PC-3 (cell line): ENCODE results near the gene RALB. TPM values are rescaled to one million over a fixed set of nuclear protein-coding genes. Genes with fewer than 3 reads are reported as not detected.

ENCODE experiments used
- ATAC-seq: fragments of 200-7000 bp; cut with Tn5 transposase; 2 replicates; pipeline ENCODE4 v1.9.1; 2020; ENCODE audit warnings: mild to moderate bottlenecking, moderate library complexity
- BruUV-seq: library from RNA; stranded (reverse); fragments of 400-500 nt; replicated peaks from 2 replicates; lab custom pipeline; 2021; lab: Mats Ljungman, UMichigan
- CTCF ChIA-PET: fragments of 300-600 bp; sonication (Branson Sonifier 250); formaldehyde crosslinking; loops from one replicate; lab custom pipeline; 2022; ENCODE audit warnings: antibody characterized with exemption; lab: Charles Lee
- POLR2A ChIA-PET: fragments of 300-600 bp; sonication (Branson Sonifier 250); formaldehyde crosslinking; loops from one replicate; lab custom pipeline; 2022; ENCODE audit warnings: antibody characterized with exemption; ENCODE audit not compliant: unreplicated experiment; lab: Charles Lee
- DNase-seq: peaks from one replicate; pipeline ENCODE4 v3.0.0-alpha.2; 2015
- H2AFZ ChIP-seq: fragments of 300-600 bp; sonication (generic); 2 replicates; pipeline ENCODE4 v1.6.0; 2016; ENCODE audit warnings: antibody characterized with exemption, low read length
- H3F3A ChIP-seq: fragments of 300-600 bp; sonication (generic); one replicate; pipeline ENCODE4 v1.6.0; 2017; ENCODE audit warnings: antibody characterized with exemption, low read length, control low read depth, mild to moderate bottlenecking; ENCODE audit not compliant: unreplicated experiment
- H3K27ac ChIP-seq: fragments of 300-600 bp; sonication (generic); 2 replicates; pipeline ENCODE4 v1.5.1; 2016; ENCODE audit warnings: mild to moderate bottlenecking, low read length
- H3K27me3 ChIP-seq: fragments of 300-600 bp; sonication (generic); 2 replicates; pipeline ENCODE4 v1.6.1; 2016; ENCODE audit warnings: low read length, mixed read lengths
- H3K36me3 ChIP-seq: fragments of 300-600 bp; sonication (generic); 2 replicates; pipeline ENCODE4 v1.6.1; 2016; ENCODE audit warnings: low read depth, mixed run types, low read length, mixed read lengths
- H3K4me1 ChIP-seq: fragments of 300-600 bp; sonication (generic); 2 replicates; pipeline ENCODE4 v1.5.1; 2016; ENCODE audit warnings: low read length; ENCODE audit not compliant: insufficient read depth
- H3K4me2 ChIP-seq: fragments of 300-600 bp; sonication (generic); 2 replicates; pipeline ENCODE4 v1.6.0; 2016; ENCODE audit warnings: low read length
- H3K4me3 ChIP-seq: fragments of 300-600 bp; sonication (generic); 2 replicates; pipeline ENCODE4 v1.5.1; 2016; ENCODE audit warnings: mild to moderate bottlenecking, low read length, mixed read lengths
- H3K79me2 ChIP-seq: fragments of 300-600 bp; sonication (generic); 2 replicates; pipeline ENCODE4 v1.6.1; 2017; ENCODE audit warnings: low read length, mixed read lengths
- H3K9ac ChIP-seq: fragments of 300-600 bp; sonication (generic); 2 replicates; pipeline ENCODE4 v1.6.0; 2016; ENCODE audit warnings: mild to moderate bottlenecking, low read length
- H3K9me2 ChIP-seq: fragments of 300-600 bp; sonication (generic); replicated peaks from 2 replicates; pipeline ENCODE4 v1.6.1; 2016; ENCODE audit warnings: mixed run types, low read length, mixed read lengths
- H3K9me3 ChIP-seq: fragments of 300-600 bp; sonication (generic); 2 replicates; pipeline ENCODE4 v1.6.1; 2016; ENCODE audit warnings: low read length, mixed read lengths
- H4K20me1 ChIP-seq: fragments of 300-600 bp; sonication (generic); 2 replicates; pipeline ENCODE4 v1.6.1; 2016; ENCODE audit warnings: low read length, mixed read lengths
- CTCF ChIP-seq: fragments of 300-600 bp; sonication (generic); conservative IDR thresholded peaks from 2 replicates; pipeline ENCODE4 v1.5.1; 2017; ENCODE audit warnings: antibody characterized with exemption, low read depth, mild to moderate bottlenecking, low read length
- EZH2 ChIP-seq: fragments of 300-600 bp; sonication (generic); IDR thresholded peaks from one replicate; pipeline ENCODE4 v1.6.1; 2017; ENCODE audit warnings: antibody characterized with exemption, mild to moderate bottlenecking, low read length; ENCODE audit not compliant: unreplicated experiment
- EZH2phosphoT487 ChIP-seq: fragments of 300-600 bp; sonication (generic); IDR thresholded peaks from 2 replicates; pipeline ENCODE4 v1.6.1; 2018; ENCODE audit warnings: mild to moderate bottlenecking, antibody characterized with exemption, low read length, borderline replicate concordance
- intact Hi-C: fragments of 100-400 bp; cut with micrococcal nuclease; formaldehyde crosslinking; loops from 2 replicates; pipeline ENCODE4 v1.9.0; 2023
- total RNA-seq: library from RNA; depleted of rRNA; stranded (reverse); fragments of >200 nt; gene quantifications from 2 replicates; pipeline ENCODE4 v1.2.3, GENCODE V29; 2014

RALB gene
- total RNA-seq, 1 experiment from 2014 or later = 57.9 TPM

GRCh38 chr2:120277505-120278205 is 25.0 kb downstream of the RALB start:
- H2AFZ ChIP-seq = no peak overlapping the region
- BruUV-seq = no TSS peak
- intact Hi-C loops = no loop called here
- H3K9me3 ChIP-seq = no peaks in the 10 kb centered on the region
- no peak overlapping the region for H3K9ac ChIP-seq
- H3K4me1 ChIP-seq = no peaks in the 10 kb centered on the region
- DNase-seq (no peak), ATAC-seq (no peak)
- no peak overlapping the region for H3K27ac ChIP-seq
- no peak overlapping the region for H3K4me3 ChIP-seq
- ChIA-PET CTCF (no interaction called here), POLR2A (no interaction called here)
- H4K20me1 ChIP-seq = no peaks in the 10 kb centered on the region
- peaks cover 33% of the 10 kb centered on the region for H3K36me3 ChIP-seq
- H3K27me3 ChIP-seq = no peaks in the 10 kb centered on the region
- no peak for TF ChIP-seq CTCF
- no peak for TF ChIP-seq EZH2phosphoT487
- TF ChIP-seq EZH2 = no peak
- H3K79me2 ChIP-seq = peaks cover 53% of the 10 kb centered on the region
- no peak overlapping the region for H3K4me2 ChIP-seq
- no peaks in the 10 kb centered on the region for H3K9me2 ChIP-seq
- H3F3A ChIP-seq = no peaks in the 10 kb centered on the region

- Histone ChIP-seq H3K36me3 (peaks cover 33% of the 10 kb centered on the region), H3K4me3 (no peak overlapping the region), H3K9me3 (no peaks in the 10 kb centered on the region), H3K27ac (no peak overlapping the region), H2AFZ (no peak overlapping the region), H3K9me2 (no peaks in the 10 kb centered on the region), H3K4me1 (no peaks in the 10 kb centered on the region), H4K20me1 (no peaks in the 10 kb centered on the region), H3K4me2 (no peak overlapping the region), H3K9ac (no peak overlapping the region), H3K79me2 (peaks cover 40% of the 10 kb centered on the region), H3K27me3 (no peaks in the 10 kb centered on the region), H3F3A (no peaks in the 10 kb centered on the region)
- DNase-seq (no peak), ATAC-seq (no peak)
- intact Hi-C loops = no loop called here
- ChIA-PET POLR2A (no interaction called here), CTCF (interaction anchor here (0.6 kb wide), 1 partner anchor 45 kb away, joined by 6 read pairs; no protein-coding TSS in a partner anchor)
- no TSS peak for BruUV-seq
- TF ChIP-seq EZH2phosphoT487 (no peak), CTCF (no peak), EZH2 (no peak)
These were observed 26.2 kb downstream of the RALB start for GRCh38 chr2:120278901-120279300.

- ATAC-seq (no peak), DNase-seq (no peak)
- BruUV-seq = no TSS peak
- H3F3A ChIP-seq = no peaks in the 10 kb centered on the region
- H2AFZ ChIP-seq = no peak overlapping the region
- no peak overlapping the region for H3K27ac ChIP-seq
- no peak overlapping the region for H3K4me2 ChIP-seq
- POLR2A ChIA-PET = no interaction called here
- no peaks in the 10 kb centered on the region for H3K27me3 ChIP-seq
- no peaks in the 10 kb centered on the region for H3K9me3 ChIP-seq
- TF ChIP-seq EZH2 (no peak), CTCF (no peak), EZH2phosphoT487 (no peak)
- peaks cover 32% of the 10 kb centered on the region for H3K79me2 ChIP-seq
- H3K9ac ChIP-seq = no peak overlapping the region
- no peaks in the 10 kb centered on the region for H3K9me2 ChIP-seq
- no peaks in the 10 kb centered on the region for H3K4me1 ChIP-seq
- intact Hi-C loops = no loop called here
- no peaks in the 10 kb centered on the region for H4K20me1 ChIP-seq
- peaks cover 33% of the 10 kb centered on the region for H3K36me3 ChIP-seq
- no peak overlapping the region for H3K4me3 ChIP-seq
- CTCF ChIA-PET = interaction anchor here (0.6 kb wide), 1 partner anchor 46 kb away, joined by 6 read pairs; no protein-coding TSS in a partner anchor
These were observed 27.1 kb downstream of the RALB start for GRCh38 chr2:120279708-120280107.
